Measurements from ENCODE around the gene CRABP1. TPM values are rescaled to one million over a fixed set of nuclear protein-coding genes. Genes with fewer than 3 reads are reported as not detected.

Gene CRABP1
- total RNA-seq, 1 donor, result not detected

DNA sequence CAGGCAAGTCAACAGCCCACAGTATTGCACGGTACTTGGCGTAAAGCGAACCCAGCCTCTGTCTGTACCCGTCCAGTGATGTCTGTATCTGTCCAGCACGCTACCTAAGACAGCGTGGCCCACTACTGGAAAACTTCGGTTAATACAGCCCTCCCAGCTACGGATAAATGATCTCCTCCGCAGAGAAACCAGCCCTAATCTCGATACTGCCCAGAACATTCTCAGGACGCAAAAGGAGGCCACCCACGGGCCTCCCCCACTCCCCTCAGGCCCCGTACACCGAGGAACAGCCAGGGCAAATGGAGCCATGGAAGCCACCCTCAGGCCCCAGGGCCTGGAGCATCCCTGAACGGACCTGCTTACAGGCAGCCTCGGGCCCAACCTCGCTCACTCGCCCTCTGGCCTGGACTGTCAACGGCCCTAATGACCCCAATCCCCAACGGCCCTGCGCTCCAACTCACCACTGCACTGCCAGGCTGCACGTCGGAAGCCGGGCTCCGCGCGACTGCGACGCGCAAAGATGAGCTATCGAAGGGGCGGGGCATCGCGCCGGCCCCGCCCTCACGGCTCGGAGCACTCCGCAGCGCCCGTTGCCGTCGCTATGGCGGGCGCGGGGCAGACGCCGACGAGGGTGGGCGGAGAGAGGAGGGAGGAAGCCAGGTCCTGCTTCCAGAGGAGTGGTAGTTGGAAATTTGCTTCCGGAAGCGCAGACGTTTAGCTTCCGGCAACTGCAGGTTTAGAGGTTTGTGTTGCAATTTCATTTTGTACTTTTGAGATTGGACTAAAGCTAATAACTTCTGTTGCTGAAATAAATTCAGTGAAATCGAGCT, 40.8 kb upstream of the CRABP1 start, which contains the start of gene SKIC8:
TSS of gene SKIC8 (minus strand) at position 509 of the 830 bp plus-strand sequence. CDS start 3,923 bp downstream, outside the sequence.
- Histone ChIP-seq H3K4me3 (ENCODE audit: insufficient read depth, low read length) (peak within 1 kb of the TSS; percentile 99), H3K4me1 (ENCODE audit: insufficient read depth, low read length) (peaks cover 40% of the 10 kb centered on the region), H2AFZ (ENCODE audit: low read length) (peak within 1 kb of the TSS; percentile 97), H3K79me2 (ENCODE audit: insufficient read depth, low read length) (peaks cover 39% of the 10 kb centered on the region), H3K27me3 (ENCODE audit: insufficient read depth, low read length) (no peaks in the 10 kb centered on the region), H3K27ac (ENCODE audit: low read depth, low read length) (peak within 1 kb of the TSS; percentile 94), H3K9me3 (ENCODE audit: low read depth, low read length) (no peaks in the 10 kb centered on the region), H3K4me2 (ENCODE audit: insufficient read depth, low read length) (peak within 1 kb of the TSS; percentile 87), H3K36me3 (ENCODE audit: insufficient read depth, low read length) (peaks cover 13% of the 10 kb centered on the region), H4K20me1 (ENCODE audit: insufficient read depth, low read length) (peaks cover 15% of the 10 kb centered on the region)
- TF ChIP-seq, protein P1, sequence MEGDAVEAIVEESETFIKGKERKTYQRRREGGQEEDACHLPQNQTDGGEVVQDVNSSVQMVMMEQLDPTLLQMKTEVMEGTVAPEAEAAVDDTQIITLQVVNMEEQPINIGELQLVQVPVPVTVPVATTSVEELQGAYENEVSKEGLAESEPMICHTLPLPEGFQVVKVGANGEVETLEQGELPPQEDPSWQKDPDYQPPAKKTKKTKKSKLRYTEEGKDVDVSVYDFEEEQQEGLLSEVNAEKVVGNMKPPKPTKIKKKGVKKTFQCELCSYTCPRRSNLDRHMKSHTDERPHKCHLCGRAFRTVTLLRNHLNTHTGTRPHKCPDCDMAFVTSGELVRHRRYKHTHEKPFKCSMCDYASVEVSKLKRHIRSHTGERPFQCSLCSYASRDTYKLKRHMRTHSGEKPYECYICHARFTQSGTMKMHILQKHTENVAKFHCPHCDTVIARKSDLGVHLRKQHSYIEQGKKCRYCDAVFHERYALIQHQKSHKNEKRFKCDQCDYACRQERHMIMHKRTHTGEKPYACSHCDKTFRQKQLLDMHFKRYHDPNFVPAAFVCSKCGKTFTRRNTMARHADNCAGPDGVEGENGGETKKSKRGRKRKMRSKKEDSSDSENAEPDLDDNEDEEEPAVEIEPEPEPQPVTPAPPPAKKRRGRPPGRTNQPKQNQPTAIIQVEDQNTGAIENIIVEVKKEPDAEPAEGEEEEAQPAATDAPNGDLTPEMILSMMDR (IDR thresholded peaks at IDR 0.05; ENCODE audit: extremely low read depth, low read depth, low read length), result peak; percentile 14
- peak; percentile 97 for DNase-seq (ENCODE audit: insufficient read length, low spot score, missing footprints)

DNA sequence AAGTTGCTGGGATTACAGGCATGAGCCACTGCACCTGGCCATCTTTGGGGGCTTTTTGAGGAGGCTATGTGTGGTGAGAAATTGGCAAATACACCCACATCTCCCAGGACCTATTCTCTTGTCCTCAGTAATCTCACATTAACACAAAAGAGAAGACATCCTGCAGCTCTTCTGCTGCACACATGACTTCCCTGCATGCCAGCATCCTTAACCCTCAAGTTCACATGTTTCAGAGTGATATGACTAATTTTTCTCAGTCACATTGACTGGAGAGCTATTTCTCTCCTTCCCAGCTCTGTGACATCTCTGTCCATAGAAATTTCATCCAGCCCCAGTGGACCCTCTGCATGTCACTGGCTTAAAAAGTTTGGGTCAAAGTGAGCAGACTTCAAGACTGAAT, 38.8 kb upstream of the CRABP1 start:
- TF ChIP-seq, protein P1 (IDR thresholded peaks at IDR 0.05; ENCODE audit: extremely low read depth, low read depth, low read length), result no peak
- no peak for DNase-seq (ENCODE audit: insufficient read length, low spot score, missing footprints)
- Histone ChIP-seq H3K4me2 (ENCODE audit: insufficient read depth, low read length) (peak overlapping the region; percentile 41), H3K4me1 (ENCODE audit: insufficient read depth, low read length) (peaks cover 58% of the 10 kb centered on the region), H3K27ac (ENCODE audit: low read depth, low read length) (no peak overlapping the region), H3K9me3 (ENCODE audit: low read depth, low read length) (no peaks in the 10 kb centered on the region), H3K4me3 (ENCODE audit: insufficient read depth, low read length) (no peak overlapping the region), H4K20me1 (ENCODE audit: insufficient read depth, low read length) (peaks cover 7% of the 10 kb centered on the region), H3K79me2 (ENCODE audit: insufficient read depth, low read length) (peaks cover 31% of the 10 kb centered on the region), H3K36me3 (ENCODE audit: insufficient read depth, low read length) (no peaks in the 10 kb centered on the region), H2AFZ (ENCODE audit: low read length) (no peak overlapping the region), H3K27me3 (ENCODE audit: insufficient read depth, low read length) (no peaks in the 10 kb centered on the region)

DNA sequence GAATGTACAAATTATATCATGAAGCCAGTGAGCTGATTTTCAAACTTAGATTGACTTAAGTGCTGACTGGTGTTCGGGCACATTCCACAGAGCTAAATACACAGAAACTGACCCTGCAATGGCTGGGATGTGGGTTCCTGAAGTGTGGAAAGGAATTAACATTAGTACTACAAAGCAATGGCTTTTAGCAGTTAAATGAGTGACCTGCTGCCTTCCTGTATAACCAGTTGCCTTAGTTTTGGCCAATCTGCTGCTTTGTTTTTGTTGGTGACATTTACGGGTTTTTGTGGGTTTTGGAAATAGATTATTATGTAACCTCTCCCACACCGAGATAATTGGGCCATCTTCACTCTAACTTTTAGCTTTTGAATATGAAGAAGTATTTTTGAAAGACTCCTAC, 38.3 kb upstream of the CRABP1 start:
- Histone ChIP-seq H3K27ac (ENCODE audit: low read depth, low read length) (peak overlapping the region; percentile 37), H3K4me2 (ENCODE audit: insufficient read depth, low read length) (peak overlapping the region; percentile 41), H4K20me1 (ENCODE audit: insufficient read depth, low read length) (peaks cover 7% of the 10 kb centered on the region), H3K79me2 (ENCODE audit: insufficient read depth, low read length) (peaks cover 26% of the 10 kb centered on the region), H2AFZ (ENCODE audit: low read length) (no peak overlapping the region), H3K36me3 (ENCODE audit: insufficient read depth, low read length) (no peaks in the 10 kb centered on the region), H3K9me3 (ENCODE audit: low read depth, low read length) (no peaks in the 10 kb centered on the region), H3K27me3 (ENCODE audit: insufficient read depth, low read length) (no peaks in the 10 kb centered on the region), H3K4me1 (ENCODE audit: insufficient read depth, low read length) (peaks cover 63% of the 10 kb centered on the region), H3K4me3 (ENCODE audit: insufficient read depth, low read length) (peak overlapping the region; percentile 7)
- TF ChIP-seq, protein P1 (IDR thresholded peaks at IDR 0.05; ENCODE audit: extremely low read depth, low read depth, low read length), result no peak
- no peak for DNase-seq (ENCODE audit: insufficient read length, low spot score, missing footprints)

DNA sequence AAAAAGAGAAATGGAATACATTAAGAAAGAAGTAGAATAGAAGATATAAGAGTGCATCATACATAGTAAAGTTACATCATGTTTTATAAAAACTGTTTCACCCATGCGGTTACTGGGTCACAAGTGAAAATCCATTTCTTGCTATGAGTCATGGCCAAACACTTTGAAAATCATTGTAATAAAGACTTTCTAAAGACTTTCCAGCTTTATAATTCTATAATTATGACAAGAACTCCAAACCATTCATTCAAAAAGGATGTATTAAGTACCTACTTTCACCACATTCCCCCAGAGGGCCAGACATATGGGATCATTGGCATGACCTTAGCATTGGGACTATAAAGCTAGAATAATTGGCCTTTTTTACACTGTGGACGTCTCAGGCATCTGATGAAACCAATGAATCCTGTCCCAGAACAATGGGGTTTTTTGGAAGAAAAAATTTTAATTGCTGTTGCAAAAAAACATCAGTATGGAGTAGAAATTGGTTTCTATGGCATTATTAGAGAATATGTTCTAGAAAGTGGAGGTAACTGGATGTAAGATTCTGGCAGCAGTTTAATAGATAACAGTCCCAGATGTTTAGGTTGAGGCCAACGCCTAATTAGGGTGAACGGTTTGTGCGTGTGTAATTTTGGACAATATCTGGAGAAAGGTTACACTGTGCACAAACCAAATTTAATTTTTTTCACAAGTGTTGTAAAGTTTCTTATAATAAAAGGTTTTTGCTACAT, 37.4 kb upstream of the CRABP1 start:
- TF ChIP-seq, protein P1 (IDR thresholded peaks at IDR 0.05; ENCODE audit: extremely low read depth, low read depth, low read length), result no peak
- Histone ChIP-seq H2AFZ (ENCODE audit: low read length) (no peak overlapping the region), H3K4me1 (ENCODE audit: insufficient read depth, low read length) (peaks cover 65% of the 10 kb centered on the region), H3K9me3 (ENCODE audit: low read depth, low read length) (no peaks in the 10 kb centered on the region), H3K27ac (ENCODE audit: low read depth, low read length) (peak overlapping the region; percentile 37), H3K27me3 (ENCODE audit: insufficient read depth, low read length) (no peaks in the 10 kb centered on the region), H3K4me2 (ENCODE audit: insufficient read depth, low read length) (peak overlapping the region; percentile 41), H3K36me3 (ENCODE audit: insufficient read depth, low read length) (no peaks in the 10 kb centered on the region), H3K79me2 (ENCODE audit: insufficient read depth, low read length) (peaks cover 16% of the 10 kb centered on the region), H4K20me1 (ENCODE audit: insufficient read depth, low read length) (no peaks in the 10 kb centered on the region), H3K4me3 (ENCODE audit: insufficient read depth, low read length) (no peak overlapping the region)
- DNase-seq (ENCODE audit: insufficient read length, low spot score, missing footprints), result peak; percentile 92
